SU-DHL-6 (cell line): Measurements from ENCODE around the gene SAP30L.
A peak's percentile ranks its signal among the peaks of the same experiment; 100 is the strongest.

Source experiments
- H2AFZ ChIP-seq: fragments of 200-600 bp; sonication (generic); 2 replicates; pipeline ENCODE4 v1.6.1; 2014; ENCODE audit warnings: low read depth, mild to moderate bottlenecking, moderate library complexity, mixed read lengths, antibody characterized with exemption, low read length; ENCODE audit not compliant: severe bottlenecking
- H3F3A ChIP-seq: fragments of 200-600 bp; shearing (Covaris generic); 2 replicates; pipeline ENCODE4 v1.6.0; 2016; ENCODE audit warnings: antibody characterized with exemption, mild to moderate bottlenecking; ENCODE audit not compliant: insufficient read depth
- H3K27ac ChIP-seq: fragments of 200-600 bp; sonication (generic); 2 replicates; pipeline ENCODE4 v1.5.1; 2016; ENCODE audit warnings: low read depth, mild to moderate bottlenecking, low read length, moderate library complexity, mixed read lengths
- H3K27me3 ChIP-seq: fragments of 200-600 bp; sonication (generic), shearing (Covaris generic); 2 replicates; pipeline ENCODE4 v1.6.0; 2014; ENCODE audit warnings: mild to moderate bottlenecking, low read length
- H3K36me3 ChIP-seq: fragments of 200-600 bp; sonication (generic); 2 replicates; pipeline ENCODE4 v1.6.1; 2014; ENCODE audit warnings: mild to moderate bottlenecking, low read length, mixed read lengths
- H3K4me2 ChIP-seq: fragments of 300-600, 200-600 bp; shearing (Covaris generic), sonication (generic); 2 replicates; pipeline ENCODE4 v1.6.0; 2014; ENCODE audit warnings: low read length, low read depth, mild to moderate bottlenecking; ENCODE audit not compliant: poor library complexity, severe bottlenecking
- H3K4me3 ChIP-seq: fragments of 200-600 bp; sonication (generic); 2 replicates; pipeline ENCODE4 v1.5.1; 2014; ENCODE audit warnings: antibody characterized with exemption, low read length, mild to moderate bottlenecking, mixed read lengths; ENCODE audit not compliant: insufficient read depth, poor library complexity, severe bottlenecking
- H3K79me2 ChIP-seq: fragments of 200-600 bp; sonication (generic); 2 replicates; pipeline ENCODE4 v1.6.1; 2014; ENCODE audit warnings: mild to moderate bottlenecking, low read length, moderate library complexity; ENCODE audit not compliant: insufficient read depth
- H3K9ac ChIP-seq: fragments of 200-600 bp; sonication (generic); 2 replicates; pipeline ENCODE4 v1.7.0; 2014; ENCODE audit warnings: mild to moderate bottlenecking, low read length
- H3K9me2 ChIP-seq: fragments of 200-600 bp; sonication (generic); replicated peaks from 2 replicates; pipeline ENCODE4 v1.6.1; 2014; ENCODE audit warnings: low read length; ENCODE audit not compliant: insufficient read depth
- H3K9me3 ChIP-seq: fragments of 200-600 bp; sonication (generic); 2 replicates; pipeline ENCODE4 v1.6.1; 2014; ENCODE audit warnings: low read length, mixed read lengths; ENCODE audit not compliant: insufficient read depth
- H4K20me1 ChIP-seq: fragments of 200-600 bp; sonication (generic); 2 replicates; pipeline ENCODE4 v1.6.1; 2014; ENCODE audit warnings: low read depth, mild to moderate bottlenecking, antibody characterized with exemption, low read length, moderate library complexity, mixed read lengths
- CTCF ChIP-seq: fragments of 200-600 bp; sonication (generic); IDR thresholded peaks from one replicate; pipeline ENCODE4 v1.5.1; 2017; ENCODE audit warnings: antibody characterized with exemption, mild to moderate bottlenecking, low read length, moderate library complexity; ENCODE audit not compliant: insufficient read depth, poor library complexity, severe bottlenecking
- EZH2phosphoT487 ChIP-seq: fragments of 200-600 bp; sonication (generic), shearing (Covaris generic); conservative IDR thresholded peaks from 2 replicates; pipeline ENCODE4 v1.6.1; 2018; ENCODE audit warnings: mild to moderate bottlenecking, antibody characterized with exemption, low read length, moderate library complexity, mixed read lengths

The SAP30L gene

DNA sequence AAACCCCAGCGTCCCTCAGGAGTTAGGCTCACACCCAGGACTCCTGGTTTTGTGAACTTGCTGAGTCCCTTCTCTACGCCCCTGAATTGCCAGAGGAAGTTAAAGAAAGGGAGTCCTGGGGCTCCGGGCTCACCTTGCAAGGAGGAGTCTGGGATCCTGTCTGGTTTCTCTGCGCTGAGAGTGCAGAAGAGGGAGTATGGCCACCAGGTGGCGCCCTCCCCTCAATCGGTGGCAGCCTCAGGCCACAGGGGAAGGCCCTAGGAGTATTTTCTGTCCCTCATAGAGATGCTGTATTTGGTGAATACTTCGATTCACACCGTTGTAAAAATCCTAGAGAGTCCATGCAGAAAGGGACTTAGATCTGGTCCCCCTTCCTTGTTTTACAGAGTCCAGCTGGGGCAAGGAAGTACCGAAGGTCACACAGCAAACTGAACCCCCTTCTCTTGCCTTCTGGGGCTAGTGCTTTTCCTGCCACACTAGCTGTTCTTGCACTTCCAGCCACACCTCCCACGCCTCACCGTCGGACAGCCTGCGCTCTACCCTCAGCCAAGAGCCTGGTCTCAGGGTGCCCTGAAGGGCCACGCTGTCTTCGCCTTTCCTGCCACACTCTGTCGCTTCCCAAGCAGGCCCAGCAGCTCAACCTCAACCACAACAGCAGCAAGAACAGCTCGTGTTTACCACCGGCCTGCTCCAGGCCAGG is 22.0 kb downstream of the SAP30L start:
- Histone ChIP-seq H3K27me3 (no peaks in the 10 kb centered on the region), H3K36me3 (no peaks in the 10 kb centered on the region), H3K27ac (no peak overlapping the region), H3K79me2 (no peaks in the 10 kb centered on the region), H3K4me3 (no peak overlapping the region), H3K4me2 (no peak overlapping the region), H4K20me1 (no peaks in the 10 kb centered on the region), H3F3A (no peaks in the 10 kb centered on the region), H3K9me3 (no peaks in the 10 kb centered on the region), H3K9ac (no peak overlapping the region), H2AFZ (no peak overlapping the region), H3K9me2 (no peaks in the 10 kb centered on the region)
- TF ChIP-seq CTCF (peak; percentile 91), EZH2phosphoT487 (no peak)

- H4K20me1 ChIP-seq = no peaks in the 10 kb centered on the region
- H3K27me3 ChIP-seq = no peaks in the 10 kb centered on the region
- no peak overlapping the region for H2AFZ ChIP-seq
- no peaks in the 10 kb centered on the region for H3K79me2 ChIP-seq
- no peak overlapping the region for H3K4me2 ChIP-seq
- H3K9me3 ChIP-seq = no peaks in the 10 kb centered on the region
- H3K27ac ChIP-seq = no peak overlapping the region
- H3F3A ChIP-seq = no peaks in the 10 kb centered on the region
- H3K9me2 ChIP-seq = no peaks in the 10 kb centered on the region
- no peak overlapping the region for H3K9ac ChIP-seq
- no peak overlapping the region for H3K4me3 ChIP-seq
- no peaks in the 10 kb centered on the region for H3K36me3 ChIP-seq
- TF ChIP-seq EZH2phosphoT487 (no peak), CTCF (no peak)
Measured at GRCh38 chr5:154470137-154470536, 24.3 kb downstream of the SAP30L start.

- Histone ChIP-seq H3K79me2 (no peaks in the 10 kb centered on the region), H4K20me1 (no peaks in the 10 kb centered on the region), H3K9ac (no peak overlapping the region), H3K4me3 (no peak overlapping the region), H2AFZ (no peak overlapping the region), H3K9me3 (no peaks in the 10 kb centered on the region), H3K27me3 (no peaks in the 10 kb centered on the region), H3K9me2 (no peaks in the 10 kb centered on the region), H3K27ac (no peak overlapping the region), H3F3A (no peaks in the 10 kb centered on the region), H3K36me3 (no peaks in the 10 kb centered on the region), H3K4me2 (no peak overlapping the region)
- TF ChIP-seq CTCF (no peak), EZH2phosphoT487 (no peak)
Measured at GRCh38 chr5:154470947-154471870, 25.4 kb downstream of the SAP30L start.
